Bronchial epithelial cell (primary cell): Measurements from ENCODE around the gene VKORC1L1. TPM values are rescaled to one million over a fixed set of nuclear protein-coding genes. Genes with fewer than 3 reads are reported as not detected.

Experiments used
- DNase-seq: peaks from one replicate; pipeline ENCODE4 v3.0.0-alpha.2; 2010; ENCODE audit warnings: low read depth
- FAIRE-seq: peaks from 2 replicates; lab custom pipeline; 2011; peaks lifted over from hg19 to GRCh38; lab: Jason Lieb, UNC
- H3K27me3 ChIP-seq: 2 replicates; pipeline ENCODE4 v1.5.1; 2011; ENCODE audit warnings: low read length; ENCODE audit not compliant: control insufficient read depth, insufficient read depth
- H3K36me3 ChIP-seq: 2 replicates; pipeline ENCODE4 v1.5.1; 2011; ENCODE audit warnings: low read length; ENCODE audit not compliant: control insufficient read depth, insufficient read depth
- H3K4me3 ChIP-seq: 2 replicates; pipeline ENCODE4 v1.5.1; 2011; ENCODE audit warnings: mild to moderate bottlenecking, low read depth, low read length, control low read depth
- CTCF ChIP-seq: IDR thresholded peaks from 2 replicates; pipeline ENCODE4 v1.5.1; 2011; ENCODE audit warnings: mild to moderate bottlenecking, moderate library complexity, low read length, control low read depth, inconsistent platforms; ENCODE audit not compliant: insufficient read depth, severe bottlenecking
- total RNA-seq: library from RNA; depleted of rRNA; stranded (reverse); fragments of >200 nt; gene quantifications from 2 replicates; pipeline ENCODE4 v1.2.1, GENCODE V29; 2014

Gene VKORC1L1
- total RNA-seq, 1 donor from 2014 or later = 11.6 TPM

- Histone ChIP-seq H3K4me3 (no peak overlapping the region), H3K36me3 (no peaks in the 10 kb centered on the region), H3K27me3 (no peaks in the 10 kb centered on the region)
- no peak for TF ChIP-seq CTCF
- FAIRE-seq (no peak), DNase-seq (no peak)
Observed at GRCh38 chr7:65912237-65912636, 39.4 kb downstream of the VKORC1L1 start.

- no peak for DNase-seq
- Histone ChIP-seq H3K4me3 (no peak overlapping the region), H3K36me3 (peaks cover 1% of the 10 kb centered on the region), H3K27me3 (no peaks in the 10 kb centered on the region)
- no peak for TF ChIP-seq CTCF
- no peak for FAIRE-seq
Observed at GRCh38 chr7:65915921-65916657, 43.2 kb downstream of the VKORC1L1 start.

DNA sequence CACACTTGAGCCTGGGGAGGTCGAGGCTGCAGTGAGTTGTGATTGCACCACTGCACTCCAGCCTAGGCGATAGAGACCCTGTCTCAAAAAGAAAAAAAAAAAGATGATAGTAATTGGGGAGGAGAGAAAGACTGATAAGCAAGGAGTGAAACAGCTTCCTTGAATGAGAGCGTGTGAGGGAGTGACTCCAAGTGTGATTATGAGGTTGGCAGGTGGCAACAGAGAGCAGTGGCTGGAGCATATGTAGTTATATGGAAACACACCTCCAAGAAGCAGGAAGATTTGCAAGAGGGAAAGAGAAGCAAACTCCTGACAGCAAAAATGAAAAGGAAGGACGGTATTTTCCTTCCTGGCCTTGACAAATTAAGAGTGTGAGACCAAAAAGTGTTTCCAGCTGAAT, 50.4 kb downstream of the VKORC1L1 start:
- Histone ChIP-seq H3K36me3 (peaks cover 1% of the 10 kb centered on the region), H3K27me3 (no peaks in the 10 kb centered on the region), H3K4me3 (no peak overlapping the region)
- DNase-seq (no peak), FAIRE-seq (no peak)
- TF ChIP-seq CTCF = no peak

- H3K27me3 ChIP-seq = no peaks in the 10 kb centered on the region
- no peak for TF ChIP-seq CTCF
- peaks cover 1% of the 10 kb centered on the region for H3K36me3 ChIP-seq
- FAIRE-seq = no peak
- no peak overlapping the region for H3K4me3 ChIP-seq
- no peak for DNase-seq
Observed at GRCh38 chr7:65924193-65924592, 51.3 kb downstream of the VKORC1L1 start.

DNA sequence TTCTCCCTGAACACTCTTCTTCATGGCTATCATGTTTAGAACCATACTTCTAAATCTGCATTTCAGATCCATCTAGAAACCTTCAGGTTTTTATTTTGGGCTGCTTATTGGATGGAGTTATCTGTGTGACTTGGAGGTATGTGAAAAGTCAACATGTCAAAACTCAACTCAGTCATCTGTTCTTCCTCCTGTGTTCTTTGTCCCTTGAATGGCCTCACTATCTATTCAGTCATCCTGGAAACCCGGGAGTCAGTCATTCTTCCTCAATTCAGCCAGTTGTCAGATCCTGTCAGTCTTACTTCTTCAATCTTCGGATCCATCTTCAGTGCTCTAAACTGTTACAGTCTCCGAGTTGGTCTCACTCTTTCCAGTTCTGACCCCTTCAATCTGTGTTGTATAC, 52.2 kb downstream of the VKORC1L1 start:
- FAIRE-seq = no peak
- TF ChIP-seq CTCF = no peak
- no peaks in the 10 kb centered on the region for H3K36me3 ChIP-seq
- H3K4me3 ChIP-seq = no peak overlapping the region
- no peaks in the 10 kb centered on the region for H3K27me3 ChIP-seq
- DNase-seq = no peak

DNA sequence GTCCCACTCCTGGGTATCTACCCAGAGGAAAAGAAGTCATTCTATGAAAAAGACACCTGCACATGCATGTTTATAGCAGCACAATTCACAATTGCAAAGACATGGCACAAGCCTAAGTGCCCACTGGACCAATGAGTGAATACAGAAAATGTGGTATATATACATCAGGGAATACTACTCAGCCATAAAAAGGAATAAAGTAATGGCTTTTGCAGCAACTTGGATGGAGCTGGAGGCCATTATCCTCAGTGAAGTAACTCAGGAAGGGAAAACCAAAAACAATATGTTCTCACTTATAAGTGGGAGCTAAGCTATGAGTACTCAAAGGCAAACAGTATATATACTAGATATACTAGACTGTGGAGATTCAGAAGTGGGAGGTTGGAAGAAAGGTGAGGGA, 53.7 kb downstream of the VKORC1L1 start:
- H3K36me3 ChIP-seq = no peaks in the 10 kb centered on the region
- H3K27me3 ChIP-seq = no peaks in the 10 kb centered on the region
- DNase-seq = no peak
- no peak for FAIRE-seq
- TF ChIP-seq CTCF = no peak
- no peak overlapping the region for H3K4me3 ChIP-seq
